ENCODE data around the gene ROR1.

Gene ROR1

GRCh38 chr1:64051796-64052195 is 278.0 kb downstream of the ROR1 start:
- no peak for DNase-seq (ENCODE audit: low read depth, low spot score)

DNA sequence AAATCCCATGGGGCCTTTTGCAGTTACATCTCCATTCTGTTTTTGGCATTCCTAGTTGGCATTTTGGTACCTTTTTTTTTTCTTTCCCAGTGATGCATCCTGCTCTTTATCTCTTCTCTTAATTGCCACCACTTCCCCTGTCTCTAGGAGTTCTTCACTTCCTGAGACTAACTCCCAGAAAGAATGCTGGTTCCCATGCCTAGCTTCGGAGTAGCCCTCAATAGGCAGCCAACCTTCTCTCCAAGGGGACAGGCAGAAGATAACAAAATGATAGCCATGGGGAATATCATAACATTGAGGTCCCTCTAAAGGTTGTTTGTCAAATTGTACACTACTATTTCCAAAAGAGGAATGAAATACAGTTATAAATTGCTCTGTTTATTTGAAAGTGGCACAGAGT is 279.0 kb downstream of the ROR1 start:
- DNase-seq (ENCODE audit: low read depth, low spot score) = no peak

DNA sequence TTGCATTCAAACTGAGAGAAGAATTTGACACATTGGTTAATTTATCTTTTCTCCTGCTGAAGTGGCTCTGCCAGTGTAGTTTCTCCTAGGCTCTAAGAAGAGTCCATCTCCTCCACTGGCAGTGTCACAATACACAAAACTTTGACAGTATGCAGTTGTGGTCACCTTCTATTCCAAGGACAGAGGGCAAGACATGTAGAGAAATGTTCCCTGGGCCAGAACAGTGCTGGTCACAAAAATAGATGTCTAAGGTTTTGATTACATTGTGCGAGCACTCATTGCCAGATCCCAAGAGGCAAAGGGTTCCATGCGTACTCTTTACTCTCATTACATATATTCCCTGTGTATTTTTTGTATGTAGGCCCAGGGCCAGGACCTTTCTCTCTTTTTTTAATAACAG is 281.5 kb downstream of the ROR1 start:
- DNase-seq (ENCODE audit: low read depth, low spot score) = no peak

- DNase-seq (ENCODE audit: low read depth, low spot score) = no peak
Measured at GRCh38 chr1:64059556-64059955, 285.7 kb downstream of the ROR1 start.

- no peak for DNase-seq (ENCODE audit: low read depth, low spot score)
Measured at GRCh38 chr1:64060611-64061302, 286.9 kb downstream of the ROR1 start.

DNA sequence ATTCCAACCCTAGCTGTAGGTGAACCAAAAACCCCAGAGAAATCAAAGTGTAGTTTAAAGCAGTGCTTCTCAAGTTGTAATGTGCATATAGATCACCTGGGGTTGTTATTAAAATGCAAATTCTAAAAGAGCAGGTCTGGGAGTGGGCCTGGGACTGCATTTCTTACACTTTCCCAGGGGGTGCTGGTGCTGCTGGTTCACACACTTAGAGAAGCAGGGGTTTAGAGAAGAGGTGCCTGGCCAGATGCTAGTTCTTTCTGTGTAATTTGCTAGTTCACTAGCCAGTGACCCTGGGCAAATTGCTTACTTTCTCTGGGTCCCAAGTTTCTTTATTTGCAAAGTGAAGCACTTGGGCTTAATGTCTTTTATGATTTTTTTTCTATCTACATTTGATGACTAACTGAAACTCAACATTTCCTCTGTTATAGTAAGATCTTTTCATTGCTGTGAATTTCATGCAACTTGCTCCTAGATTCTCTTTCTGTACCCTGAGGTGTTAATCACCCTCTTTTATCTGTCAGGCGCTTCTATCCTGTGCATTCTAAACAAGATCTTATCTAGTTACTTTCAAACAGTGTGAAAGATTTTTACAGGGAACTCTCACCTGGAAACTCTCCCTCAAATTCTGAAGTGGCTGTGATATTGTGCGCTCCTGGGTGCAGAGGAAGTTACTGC is 287.8 kb downstream of the ROR1 start:
- DNase-seq (ENCODE audit: low read depth, low spot score) = no peak

DNA sequence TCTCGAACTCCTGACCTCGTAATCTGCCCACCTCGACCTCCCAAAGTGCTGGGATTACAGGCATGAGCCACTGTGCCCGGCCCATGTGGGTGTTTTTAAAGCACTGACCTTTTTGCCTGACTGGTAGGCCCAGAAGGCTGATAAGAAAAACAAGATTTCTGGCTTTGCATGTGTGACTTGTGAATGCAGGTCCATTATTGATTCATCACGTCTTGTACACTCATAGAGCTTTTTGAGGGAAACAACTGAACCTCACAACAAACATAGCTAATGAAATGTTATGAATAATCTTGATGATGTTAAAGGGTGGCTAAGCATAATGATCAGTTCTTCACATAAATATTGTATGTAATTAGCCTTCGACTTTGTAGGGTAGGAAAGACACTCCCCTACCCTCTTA is 288.7 kb downstream of the ROR1 start:
- no peak for DNase-seq (ENCODE audit: low read depth, low spot score)

DNA sequence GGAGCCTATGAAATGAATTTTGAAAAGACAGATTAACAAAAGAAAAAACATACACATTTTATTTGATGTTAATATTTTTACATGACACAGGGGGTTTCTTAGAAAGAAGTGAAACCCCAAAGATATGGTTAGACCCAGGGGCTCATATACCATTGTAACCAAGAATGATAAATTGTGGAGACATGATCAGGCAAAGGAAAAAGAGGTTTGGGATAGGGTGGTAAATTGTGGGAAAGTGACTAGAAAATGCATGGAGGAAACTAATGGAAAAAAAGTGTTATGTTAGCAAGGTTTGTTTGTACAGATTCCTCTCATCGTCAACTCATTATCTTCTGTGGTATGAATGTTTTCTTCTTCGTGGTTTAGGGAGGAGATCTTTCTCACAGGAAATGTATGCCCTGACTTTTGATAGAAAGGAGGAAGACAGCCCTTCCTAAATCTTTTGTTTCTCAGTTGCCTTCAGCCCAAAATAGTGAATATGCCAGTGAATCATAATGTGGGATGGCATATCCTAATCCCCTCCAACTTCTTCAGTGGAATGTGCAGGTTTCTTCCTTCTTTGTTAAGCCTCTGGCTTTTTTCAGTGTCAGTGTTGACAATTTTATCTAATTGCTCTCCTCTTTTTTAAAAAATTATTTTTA is 289.2 kb downstream of the ROR1 start:
- DNase-seq (ENCODE audit: low read depth, low spot score) = no peak

DNA sequence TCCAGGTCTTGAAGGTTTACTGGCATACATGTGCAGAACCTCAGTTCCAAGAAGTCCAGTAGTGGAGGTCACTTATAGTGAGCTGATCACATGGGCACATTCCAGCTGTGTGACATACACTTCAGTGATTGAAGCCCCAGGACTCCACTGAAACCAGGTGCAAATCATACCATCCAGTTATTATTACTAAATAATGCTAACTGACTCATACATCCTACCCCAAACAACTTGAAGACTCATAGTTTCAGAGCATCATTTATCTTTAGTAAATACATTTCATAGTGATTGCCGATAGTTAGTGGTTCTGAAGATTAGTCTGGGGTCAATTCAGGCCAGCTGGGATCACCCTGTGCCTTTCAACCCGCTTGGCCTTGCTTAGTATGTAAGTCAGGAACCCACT is 291.8 kb downstream of the ROR1 start:
- DNase-seq (ENCODE audit: low read depth, low spot score) = no peak

DNA sequence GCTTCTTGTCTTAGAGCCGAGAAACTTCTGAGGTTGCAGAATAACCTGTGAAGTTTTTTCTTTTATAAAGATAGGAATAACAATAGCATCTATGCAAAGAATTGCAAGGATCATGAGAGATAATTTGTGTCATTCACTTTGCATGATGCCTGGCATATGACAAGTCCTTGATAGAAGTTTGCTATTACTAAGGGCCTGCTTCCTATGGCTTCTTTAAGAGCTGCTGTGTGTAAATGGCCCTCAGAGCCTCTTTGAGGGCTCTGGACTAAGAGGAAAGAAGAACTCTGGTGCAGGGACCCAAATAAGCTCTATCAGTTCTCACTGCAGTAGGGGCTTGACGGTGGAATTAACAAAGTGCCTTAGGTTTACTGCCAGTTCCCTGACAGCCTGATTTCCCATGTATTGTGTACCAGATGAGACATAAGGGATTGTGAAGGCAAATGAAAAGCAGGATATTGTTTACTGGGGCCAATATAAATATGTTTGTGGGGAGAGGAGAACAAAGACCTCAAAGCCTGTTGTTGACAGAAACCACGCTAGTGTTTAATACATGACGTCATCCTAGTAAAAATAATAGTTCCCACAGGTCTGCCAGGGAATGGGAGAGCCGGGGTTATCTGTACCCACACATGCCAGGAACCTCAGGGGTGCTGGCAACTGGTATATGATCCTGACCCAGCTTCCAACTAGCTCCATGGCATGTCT is 298.4 kb downstream of the ROR1 start:
- DNase-seq (ENCODE audit: low read depth, low spot score) = no peak

GRCh38 chr1:64073705-64074104 is 299.9 kb downstream of the ROR1 start:
- DNase-seq (ENCODE audit: low read depth, low spot score) = no peak

- no peak for DNase-seq (ENCODE audit: low read depth, low spot score)
Measured at GRCh38 chr1:64074767-64075166, 300.9 kb downstream of the ROR1 start.

DNA sequence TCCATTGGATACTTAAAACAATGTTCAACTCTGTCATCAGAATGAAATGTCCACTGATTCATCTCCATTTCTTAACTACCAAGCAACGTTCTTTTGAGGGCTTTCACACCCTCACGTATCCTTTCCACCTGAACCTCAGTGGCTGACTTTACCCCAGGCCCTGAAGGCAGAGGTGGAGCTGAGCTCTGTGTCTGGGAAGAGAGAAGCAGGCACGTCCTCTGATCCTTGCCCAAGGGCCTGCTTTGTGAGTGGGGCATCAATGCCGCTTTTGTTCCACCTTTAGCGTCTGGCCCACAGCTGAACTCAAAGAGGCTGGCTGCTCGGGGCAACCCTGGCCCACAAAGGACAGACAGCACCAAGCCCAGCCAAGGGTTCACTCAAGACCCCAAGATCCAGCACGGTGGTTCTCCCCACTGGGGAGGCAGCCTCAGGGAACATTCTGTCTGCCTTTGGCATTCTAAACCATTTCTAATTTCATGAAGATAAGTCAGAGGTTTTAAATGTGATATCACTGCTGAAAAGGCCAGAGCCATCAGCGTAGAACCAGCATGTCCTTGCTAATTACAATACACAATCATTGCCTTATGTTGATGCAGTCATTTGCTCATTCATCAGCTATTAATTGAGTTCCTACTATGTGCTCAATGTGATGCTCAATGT is 303.6 kb downstream of the ROR1 start:
- DNase-seq (ENCODE audit: low read depth, low spot score) = no peak

- no peak for DNase-seq (ENCODE audit: low read depth, low spot score)
Measured at GRCh38 chr1:64080941-64081562, 307.2 kb downstream of the ROR1 start.

- DNase-seq (ENCODE audit: low read depth, low spot score) = no peak
Measured at GRCh38 chr1:64082459-64082858, 308.6 kb downstream of the ROR1 start.

DNA sequence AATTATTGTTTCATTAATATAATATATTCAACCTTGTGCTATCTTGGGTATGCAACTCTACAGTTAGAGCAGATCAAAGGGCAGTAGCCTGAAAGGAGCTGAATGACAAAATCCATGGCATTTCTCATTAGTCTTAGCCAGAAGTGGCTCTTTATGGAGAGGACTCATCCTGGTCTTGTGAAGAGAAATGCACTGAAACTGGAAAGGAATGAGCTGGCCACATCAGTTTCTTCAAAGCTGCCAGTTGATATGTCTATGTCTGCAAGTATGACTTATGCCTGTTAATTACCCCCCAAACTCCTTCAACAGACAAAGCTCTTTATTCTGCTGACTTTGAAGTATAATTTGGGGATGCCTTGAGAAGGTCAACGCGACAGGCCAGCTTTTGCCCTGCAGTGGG is 310.6 kb downstream of the ROR1 start:
- DNase-seq (ENCODE audit: low read depth, low spot score) = no peak

DNA sequence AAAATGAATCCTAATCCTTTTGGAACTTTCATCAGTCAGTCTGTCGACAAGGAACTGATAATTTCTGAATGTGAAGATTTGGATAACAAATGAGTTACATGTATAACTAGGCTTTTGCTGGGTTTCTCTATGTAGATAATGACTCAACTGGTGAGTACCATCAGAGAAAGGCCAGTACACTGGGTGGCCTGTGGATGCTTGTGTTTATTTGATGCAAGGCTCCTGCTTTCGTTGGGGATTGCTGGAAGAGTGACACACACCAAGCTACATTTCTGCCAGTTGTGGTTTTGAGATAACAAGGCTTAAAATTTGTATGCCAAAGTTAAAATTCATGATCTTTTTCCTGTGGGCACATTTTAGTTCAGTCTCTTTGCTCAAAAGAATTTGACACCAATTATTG is 314.0 kb downstream of the ROR1 start:
- DNase-seq (ENCODE audit: low read depth, low spot score) = no peak

DNA sequence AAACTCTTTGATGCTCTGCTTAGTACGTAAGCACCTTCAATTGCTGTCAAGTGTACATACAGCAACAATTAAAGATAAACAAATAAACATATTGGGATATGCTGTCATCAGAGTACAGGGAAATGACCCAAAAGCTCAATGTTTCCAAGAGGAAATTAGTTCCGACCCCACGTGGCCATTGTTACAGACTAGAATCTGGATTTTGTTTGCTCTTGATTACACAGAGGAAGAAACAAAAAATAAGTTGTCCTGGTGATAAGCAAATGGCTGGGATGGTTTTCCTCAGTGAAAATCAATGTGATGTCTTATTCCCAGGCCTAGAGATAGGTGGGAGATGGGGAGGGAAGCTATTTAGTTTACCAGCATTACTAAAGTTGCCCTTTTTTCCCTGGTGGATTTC is 316.6 kb downstream of the ROR1 start:
- DNase-seq (ENCODE audit: low read depth, low spot score) = no peak

DNA sequence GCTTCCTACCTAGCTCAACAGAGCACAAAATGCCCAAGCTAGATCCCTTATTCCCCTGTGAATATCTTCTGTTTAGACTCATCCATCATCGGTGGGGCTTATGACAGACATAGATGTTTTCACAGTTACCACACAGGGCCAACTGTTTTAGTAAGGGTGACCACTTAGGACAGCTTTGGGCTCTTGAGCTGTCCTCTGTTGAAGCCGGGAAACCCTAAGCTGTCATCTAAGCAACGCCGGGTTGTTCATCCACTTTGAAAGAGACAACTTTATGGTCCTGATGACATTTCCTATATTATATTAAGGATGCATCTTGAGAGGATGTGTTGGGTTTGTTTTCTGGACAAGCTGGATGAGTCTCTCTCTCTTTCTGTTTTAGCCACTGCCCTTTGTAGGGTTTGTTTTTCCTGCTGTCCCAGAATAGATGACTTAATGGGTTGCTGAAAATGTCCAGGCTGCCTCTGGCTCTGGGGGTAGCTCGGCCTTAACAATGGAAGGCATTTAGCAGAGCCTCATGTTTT is 319.1 kb downstream of the ROR1 start:
- DNase-seq (ENCODE audit: low read depth, low spot score) = no peak

DNA sequence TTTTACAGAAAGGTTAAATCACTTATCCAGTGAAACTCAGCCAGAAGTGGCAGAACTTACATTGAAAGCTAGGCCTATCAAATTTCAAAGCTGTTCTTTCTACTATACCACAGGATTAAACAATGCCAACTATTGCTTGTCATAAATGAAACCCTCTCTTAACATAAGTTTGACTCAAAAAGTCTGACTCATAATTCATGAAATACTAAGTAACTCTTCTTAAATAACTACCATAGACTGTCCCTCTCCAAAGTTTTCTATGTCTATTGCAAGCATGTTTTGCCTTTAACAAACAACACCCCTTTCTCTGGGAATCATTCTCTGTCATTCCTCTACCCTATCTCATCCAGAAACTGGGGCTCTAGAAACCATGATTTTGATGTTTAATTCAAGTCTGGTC is 320.1 kb downstream of the ROR1 start:
- no peak for DNase-seq (ENCODE audit: low read depth, low spot score)

- no peak for DNase-seq (ENCODE audit: low read depth, low spot score)
Measured at GRCh38 chr1:64095832-64096231, 322.0 kb downstream of the ROR1 start.
